ENCODE data around the gene EFCAB9. TPM values are rescaled to one million over a fixed set of nuclear protein-coding genes. Genes with fewer than 3 reads are reported as not detected.

Gene EFCAB9
- total RNA-seq, 1 experiment from 2014 or later: not detected

DNA sequence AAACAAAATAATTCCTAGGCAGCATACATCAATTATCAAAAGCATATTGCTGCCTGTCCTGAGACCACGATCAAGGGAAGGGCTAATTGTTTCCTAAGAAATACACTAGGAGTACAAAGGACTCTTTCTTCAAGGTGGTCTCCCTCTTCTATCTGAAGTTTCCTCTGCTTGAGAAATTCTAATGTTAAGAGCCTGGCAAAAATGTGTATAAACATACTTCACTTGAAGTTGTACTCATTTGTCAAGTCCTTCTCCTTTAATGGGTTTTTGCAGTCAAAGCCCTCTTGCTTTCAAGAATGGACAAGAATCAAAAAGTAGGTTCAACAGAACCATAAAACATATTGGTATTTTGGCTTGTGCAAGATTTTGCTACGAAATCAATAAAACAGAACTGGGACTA is 58.5 kb downstream of the EFCAB9 start:
- H3K9me2 ChIP-seq (ENCODE audit: insufficient read depth): no peaks in the 10 kb centered on the region
- no peak overlapping the region for H3K9ac ChIP-seq (ENCODE audit: low read length)
- no peak for ATAC-seq
- H3K27ac ChIP-seq (ENCODE audit: low read depth, low read length): no peak overlapping the region
- no peaks in the 10 kb centered on the region for H4K20me1 ChIP-seq (ENCODE audit: insufficient read depth)
- ChIA-PET POLR2A (no interaction called here), RAD21 (ENCODE audit: low non-redundant PET in 1 of 2, low total read pairs in 2 of 2, uncharacterized antibody in 2 of 2, unreplicated experiment in 2 of 2) (no interaction called here), CTCF (no interaction called here)
- intact Hi-C loops (cut with micrococcal nuclease): no loop called here
- no peaks in the 10 kb centered on the region for H3K9me3 ChIP-seq (ENCODE audit: control insufficient read depth in 1 of 2, insufficient read depth in 1 of 2, low read depth in 1 of 2, low read length in 2 of 2)
- no peak for DNase-seq (ENCODE audit: low read depth, low spot score)
- BruUV-seq (replicated peaks): no TSS peak
- H3K27me3 ChIP-seq (ENCODE audit: insufficient read depth, low read length): no peaks in the 10 kb centered on the region
- H3K36me3 ChIP-seq (ENCODE audit: control insufficient read depth in 1 of 2, insufficient read depth in 2 of 2, low read length in 2 of 2): no peaks in the 10 kb centered on the region
- no peak overlapping the region for H2AFZ ChIP-seq (ENCODE audit: low read depth, low read length, poor library complexity, severe bottlenecking)
- TF ChIP-seq JUND (IDR thresholded peaks at IDR 0.05) (no peak), POLR2AphosphoS5 (IDR thresholded peaks at IDR 0.05; ENCODE audit: low read depth, low read length) (no peak), ZNF274 (IDR thresholded peaks at IDR 0.05; ENCODE audit: low read depth, low read length) (no peak), FOSL1 (IDR thresholded peaks at IDR 0.05; ENCODE audit: low read depth) (no peak), CBX3 (IDR thresholded peaks at IDR 0.05; ENCODE audit: low read depth) (no peak)
- TF ChIP-seq, protein P1, sequence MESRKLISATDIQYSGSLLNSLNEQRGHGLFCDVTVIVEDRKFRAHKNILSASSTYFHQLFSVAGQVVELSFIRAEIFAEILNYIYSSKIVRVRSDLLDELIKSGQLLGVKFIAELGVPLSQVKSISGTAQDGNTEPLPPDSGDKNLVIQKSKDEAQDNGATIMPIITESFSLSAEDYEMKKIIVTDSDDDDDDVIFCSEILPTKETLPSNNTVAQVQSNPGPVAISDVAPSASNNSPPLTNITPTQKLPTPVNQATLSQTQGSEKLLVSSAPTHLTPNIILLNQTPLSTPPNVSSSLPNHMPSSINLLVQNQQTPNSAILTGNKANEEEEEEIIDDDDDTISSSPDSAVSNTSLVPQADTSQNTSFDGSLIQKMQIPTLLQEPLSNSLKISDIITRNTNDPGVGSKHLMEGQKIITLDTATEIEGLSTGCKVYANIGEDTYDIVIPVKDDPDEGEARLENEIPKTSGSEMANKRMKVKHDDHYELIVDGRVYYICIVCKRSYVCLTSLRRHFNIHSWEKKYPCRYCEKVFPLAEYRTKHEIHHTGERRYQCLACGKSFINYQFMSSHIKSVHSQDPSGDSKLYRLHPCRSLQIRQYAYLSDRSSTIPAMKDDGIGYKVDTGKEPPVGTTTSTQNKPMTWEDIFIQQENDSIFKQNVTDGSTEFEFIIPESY (IDR thresholded peaks at IDR 0.05; ENCODE audit: extremely low read depth, insufficient replicate concordance, low read length): no peak
- no peaks in the 10 kb centered on the region for H3K4me1 ChIP-seq (ENCODE audit: control insufficient read depth in 1 of 2, insufficient read depth in 2 of 2, low read length in 2 of 2)
- H3K4me2 ChIP-seq (ENCODE audit: low read length): no peak overlapping the region
- H3K4me3 ChIP-seq (replicated peaks in 1 of 2; ENCODE audit: low read depth in 1 of 2, low read length in 2 of 2): no peak overlapping the region
- no peaks in the 10 kb centered on the region for H3K79me2 ChIP-seq (ENCODE audit: insufficient read depth, low read length)

Other genes with a start within 250 kb of the EFCAB9 start
- 52.0 TPM for gene FBXW11, start 187.5 kb upstream of the EFCAB9 start, total RNA-seq (2021; ENCODE audit: unreplicated experiment)
- 22.9 TPM for gene STK10, start 5.9 kb upstream of the EFCAB9 start, total RNA-seq (2021; ENCODE audit: unreplicated experiment)
- gene UBTD2, start 89.6 kb downstream of the EFCAB9 start, total RNA-seq (2021; ENCODE audit: unreplicated experiment): 15.9 TPM